HepG2 (cell line): ENCODE data around the gene NMU. TPM values are rescaled to one million over a fixed set of nuclear protein-coding genes. Genes with fewer than 3 reads are reported as not detected.

Experiments used
- ATAC-seq: fragments of 200-7000 bp; cut with Tn5 transposase; 3 replicates; pipeline ENCODE4 v1.9.1; 2020; ENCODE audit warnings: mild to moderate bottlenecking, moderate library complexity
- Bru-seq: library from RNA; stranded (reverse); fragments of 400-500 nt; gene quantifications from one replicate; lab custom pipeline; 2021; lab: Mats Ljungman, UMichigan
- BruChase-seq, 2 experiments: library from RNA; stranded (reverse); fragments of 400-500 nt; gene quantifications; one replicate each; lab custom pipeline; 2021; lab: Mats Ljungman, UMichigan
- BruUV-seq: library from RNA; stranded (reverse); fragments of 400-500 nt; replicated peaks from 2 replicates; lab custom pipeline; 2021; lab: Mats Ljungman, UMichigan
- CTCF ChIA-PET: fragments of 300-600 bp; formaldehyde crosslinking; extraction: SDS; loops from one replicate; lab custom pipeline; 2021; ENCODE audit warnings: low total read pairs, inconsistent platforms, low intra/inter-chr PET ratio; lab: Yijun Ruan, JAX
- POLR2A ChIA-PET: fragments of 350-600 bp; sonication (Branson Sonifier 250); formaldehyde crosslinking; loops from one replicate; lab custom pipeline; 2020; ENCODE audit warnings: antibody characterized with exemption, inconsistent platforms; lab: Yijun Ruan, JAX
- DNase-seq: peaks from one replicate; pipeline ENCODE4 v3.0.0-alpha.2; 2015; ENCODE audit warnings: low spot score
- FAIRE-seq: peaks from 3 replicates; lab custom pipeline; 2011; peaks lifted over from hg19 to GRCh38; lab: Jason Lieb, UNC
- H2AFZ ChIP-seq: one replicate; pipeline ENCODE4 v1.6.1; 2011; ENCODE audit warnings: low read length, inconsistent platforms
- H3K27ac ChIP-seq: fragments of 300-600 bp; 3 replicates; pipeline ENCODE4 v1.8.0; 2011; ENCODE audit warnings: mixed run types, mild to moderate bottlenecking, mixed read lengths, low read length, inconsistent platforms; ENCODE audit not compliant: insufficient read depth; ENCODE audit errors: extremely low read length
- H3K27me3 ChIP-seq, 2 experiments: fragments of 200-600 bp in 1 of 2; 2 replicates in 1 of 2; 3 replicates in 1 of 2; pipeline versions ENCODE4 v1.6.0 to v1.8.0; 2011; ENCODE audit warnings: low read length in 2 of 2, mild to moderate bottlenecking in 2 of 2, moderate library complexity in 2 of 2, inconsistent platforms in 1 of 2; ENCODE audit not compliant: insufficient read depth in 2 of 2, control insufficient read depth in 1 of 2
- H3K36me3 ChIP-seq, 2 experiments: fragments of 200-600 bp in 1 of 2; replicated peaks in 1 of 2; 2 replicates in 1 of 2; 3 replicates in 1 of 2; pipeline versions ENCODE4 v1.5.1 to v1.8.0; 2011; ENCODE audit warnings: low read length in 2 of 2, inconsistent platforms in 1 of 2; ENCODE audit not compliant: insufficient read depth in 2 of 2, control insufficient read depth in 1 of 2
- H3K4me1 ChIP-seq: 2 replicates; pipeline ENCODE4 v1.5.1; 2012; ENCODE audit warnings: low read length, inconsistent platforms; ENCODE audit not compliant: insufficient read depth
- H3K4me2 ChIP-seq: 2 replicates; pipeline ENCODE4 v1.6.0; 2011; ENCODE audit warnings: low read depth, low read length, inconsistent platforms
- H3K4me3 ChIP-seq, 3 experiments: fragments of 200-600 bp in 1 of 3; sonication (generic), shearing (Covaris generic) in 1 of 3; replicated peaks in 1 of 3; 2 replicates each; pipeline ENCODE4 v1.5.1; 2011 to 2016; ENCODE audit warnings: low read length in 3 of 3, inconsistent platforms in 2 of 3, low read depth in 2 of 3, mild to moderate bottlenecking in 2 of 3, control low read depth in 1 of 3, mixed read lengths in 1 of 3; ENCODE audit not compliant: insufficient read depth in 1 of 3
- H3K79me2 ChIP-seq: one replicate; pipeline ENCODE4 v1.6.1; 2011; ENCODE audit warnings: low read length, inconsistent platforms; ENCODE audit not compliant: insufficient read depth
- H3K9ac ChIP-seq: 2 replicates; pipeline ENCODE4 v1.6.0; 2011; ENCODE audit warnings: mild to moderate bottlenecking, low read depth, low read length, inconsistent platforms; ENCODE audit not compliant: insufficient read depth
- H3K9me3 ChIP-seq: 2 replicates; pipeline ENCODE4 v1.5.1; 2012; ENCODE audit warnings: mild to moderate bottlenecking, low read length
- H4K20me1 ChIP-seq: 2 replicates; pipeline ENCODE4 v1.6.0; 2011; ENCODE audit warnings: inconsistent platforms, mild to moderate bottlenecking, low read length, moderate library complexity; ENCODE audit not compliant: insufficient read depth
- MYC ChIP-seq: sonication (generic); formaldehyde crosslinking; IDR thresholded peaks from 2 replicates; pipeline ENCODE4 v1.9.0; 2021; ENCODE audit warnings: missing genetic modification reagents, borderline replicate concordance
- PCBP1 ChIP-seq: fragments of 200-400 bp; formaldehyde crosslinking; IDR thresholded peaks from 2 replicates; pipeline ENCODE4 v1.6.1; 2017; ENCODE audit warnings: mild to moderate bottlenecking, low read depth, low read length, borderline replicate concordance
- RFXAP ChIP-seq: sonication (generic); formaldehyde crosslinking; IDR thresholded peaks from 2 replicates; pipeline ENCODE4 v1.4.0; 2020; ENCODE audit warnings: missing genetic modification reagents, borderline replicate concordance
- ZNF263 ChIP-seq: sonication (generic); formaldehyde crosslinking; IDR thresholded peaks from 2 replicates; pipeline ENCODE4 v1.4.0; 2020; ENCODE audit warnings: missing genetic modification reagents
- ZNF460 ChIP-seq: sonication (generic); formaldehyde crosslinking; IDR thresholded peaks from 2 replicates; pipeline ENCODE4 v1.5.1; 2020; ENCODE audit warnings: missing genetic modification reagents, mild to moderate bottlenecking, borderline replicate concordance
- WGBS: methylation state at CpG from one replicate; pipeline ENCODE4 v1.1.6; 2017; ENCODE audit warnings: low lambda C conversion rate; 5-methylcytosine and 5-hydroxymethylcytosine counted together
- in situ Hi-C: cut with HindIII; loops from 2 replicates; pipeline ENCODE4 v1.10.0; 2017; ENCODE audit warnings: low pct_unique_long_range_greater_than_20kb; ENCODE audit not compliant: extremely low pct_ligation_motif_present
- intact Hi-C: fragments of 100-400 bp; cut with micrococcal nuclease; formaldehyde crosslinking; loops from one replicate; pipeline ENCODE4 v1.10.0; 2022; ENCODE audit not compliant: unreplicated experiment
- long read RNA-seq, 2 experiments: library from RNA in 1 of 2; library from polyadenylated mRNA in 1 of 2; stranded (forward) in 1 of 2; unstranded in 1 of 2; transcript quantifications; one replicate each; pipeline ENCODE4 v2.0.0, GENCODE V29; 2019 to 2022
- polyA minus RNA-seq, 3 experiments: library from RNA; depleted of rRNA, polyadenylated mRNA; stranded (reverse); fragments of >200 nt; gene quantifications; 2 replicates each; pipeline ENCODE4 v1.2.3, GENCODE V29; 2011; ENCODE audit warnings: low replicate concordance in 1 of 3
- polyA plus RNA-seq, 8 experiments: library from polyadenylated mRNA; depleted of rRNA in 3 of 8; stranded (reverse) in 7 of 8; unstranded in 1 of 8; fragments of >200 nt; fragmentation: Illumina TruSeq in 4 of 8; extraction: Trizol in 4 of 8; gene quantifications; 2 replicates each; pipeline versions ENCODE4 v1.2.1 to v1.2.3, GENCODE V29; 2011 to 2016; ENCODE audit warnings: low read depth in 4 of 8, missing spikeins in 1 of 8, mixed read lengths in 1 of 8; ENCODE audit not compliant: insufficient read depth in 1 of 8
- total RNA-seq, 5 experiments: library from RNA; depleted of rRNA; stranded (reverse); fragments of >200 nt; fragmentation: Illumina TruSeq; extraction: Trizol; gene quantifications; 2 replicates each; pipeline ENCODE4 v1.2.3, GENCODE V29; 2016; ENCODE audit warnings: low read depth in 1 of 5
- TF ChIP-seq, protein P1 (sequence below): sonication (generic); formaldehyde crosslinking; IDR thresholded peaks from 2 replicates; pipeline ENCODE4 v1.5.0; 2020; ENCODE audit warnings: mild to moderate bottlenecking, missing genetic modification reagents, moderate library complexity
- TF ChIP-seq, protein P2 (sequence below): IDR thresholded peaks from 2 replicates; pipeline ENCODE4 v1.6.1; 2018; ENCODE audit warnings: missing genetic modification reagents, mild to moderate bottlenecking, missing compliant biosample characterization
- TF ChIP-seq, protein P3 (sequence below): sonication (generic); formaldehyde crosslinking; IDR thresholded peaks from 2 replicates; pipeline ENCODE4 v1.4.0; 2020; ENCODE audit warnings: missing genetic modification reagents

The NMU gene
- total RNA-seq (2016; rRNA removed; fragmentation: Illumina TruSeq; extraction: Trizol) (not detected in 2 replicates), polyA plus RNA-seq (2011; rRNA removed) (not detected in 2 replicates), polyA minus RNA-seq (2011; rRNA and poly(A)+ RNA removed; ENCODE audit: low replicate concordance) (0.33 and 0.64 TPM in 2 replicates), Bru-seq, nascent RNA (percentile 5 among the genes with signal in this experiment), BruChase-seq, experiment 1, labeled RNA remaining after a 6-hour chase (percentile 5 among the genes with signal in this experiment), BruChase-seq, experiment 2, labeled RNA remaining after a 2-hour chase (percentile 8 among the genes with signal in this experiment)
- total RNA-seq (2016; cell fraction: cytosol; rRNA removed; fragmentation: Illumina TruSeq; extraction: Trizol; ENCODE audit: low read depth) = not detected in 2 replicates
- total RNA-seq (2016; cell fraction: insoluble cytoplasmic fraction; rRNA removed; fragmentation: Illumina TruSeq; extraction: Trizol) = not detected in 2 replicates
- not detected in 2 replicates for total RNA-seq (2016; cell fraction: membrane; rRNA removed; fragmentation: Illumina TruSeq; extraction: Trizol)
- total RNA-seq (2016; cell fraction: nucleus; rRNA removed; fragmentation: Illumina TruSeq; extraction: Trizol) = not detected in 2 replicates
- polyA plus RNA-seq (2011; cell fraction: cytosol; rRNA removed) = not detected in 2 replicates
- polyA plus RNA-seq (2011; cell fraction: nucleus; rRNA removed) = not detected in 2 replicates
- polyA plus RNA-seq (2012) = not detected in 2 replicates
- not detected in 2 replicates for polyA plus RNA-seq (2016; cell fraction: cytosol; fragmentation: Illumina TruSeq; extraction: Trizol; ENCODE audit: low read depth)
- polyA plus RNA-seq (2016; cell fraction: insoluble cytoplasmic fraction; fragmentation: Illumina TruSeq; extraction: Trizol; ENCODE audit: low read depth) = not detected in 2 replicates
- polyA plus RNA-seq (2016; cell fraction: membrane; fragmentation: Illumina TruSeq; extraction: Trizol; ENCODE audit: low read depth) = not detected in 2 replicates
- not detected in 2 replicates for polyA plus RNA-seq (2016; cell fraction: nucleus; fragmentation: Illumina TruSeq; extraction: Trizol; ENCODE audit: insufficient read depth, low read depth)
- polyA minus RNA-seq (2011; cell fraction: cytosol; rRNA and poly(A)+ RNA removed) = not detected in 2 replicates
- polyA minus RNA-seq (2011; cell fraction: nucleus; rRNA and poly(A)+ RNA removed) = not detected in 2 replicates
- long read RNA-seq, experiment 1 = 0 reads
- long read RNA-seq, experiment 2 = 0 reads

GRCh38 chr4:55635741-55636655 is at the start of gene NMU:
Gene NMU, minus strand, starts transcription at chr4:55636298. Its CDS starts 106 bp downstream, at chr4:55636192.
- intact Hi-C loops (no loop called here), in situ Hi-C loops (no loop called here)
- BruUV-seq = no TSS peak
- peak within 1 kb of the TSS; percentile 63 for H3K4me2 ChIP-seq
- peaks cover 7 to 43% of the 10 kb centered on the region in 2 experiments for H3K27me3 ChIP-seq
- CTCF ChIA-PET = no interaction called here
- ATAC-seq = peak; percentile 97
- H3K9ac ChIP-seq = no peak within 1 kb of the TSS
- H4K20me1 ChIP-seq = no peaks in the 10 kb centered on the region
- WGBS = 14% methylated on average over 39 of the region's 80 CpGs
- no peak for FAIRE-seq
- POLR2A ChIA-PET = no interaction called here
- no peak within 1 kb of the TSS for H2AFZ ChIP-seq
- peak within 1 kb of the TSS; percentile 6 to 57 (median 41); a peak in 4 of 6 replicates for H3K4me3 ChIP-seq
- no peaks in the 10 kb centered on the region for H3K79me2 ChIP-seq
- no peaks in the 10 kb centered on the region for H3K36me3 ChIP-seq
- H3K4me1 ChIP-seq = peaks cover 14% of the 10 kb centered on the region
- no peak within 1 kb of the TSS for H3K27ac ChIP-seq
- H3K9me3 ChIP-seq = no peaks in the 10 kb centered on the region
- peak; percentile 13 for DNase-seq
- peak; percentile 20; the same call in 1 of the 2 replicates for TF ChIP-seq ZNF263
- TF ChIP-seq, protein P1, sequence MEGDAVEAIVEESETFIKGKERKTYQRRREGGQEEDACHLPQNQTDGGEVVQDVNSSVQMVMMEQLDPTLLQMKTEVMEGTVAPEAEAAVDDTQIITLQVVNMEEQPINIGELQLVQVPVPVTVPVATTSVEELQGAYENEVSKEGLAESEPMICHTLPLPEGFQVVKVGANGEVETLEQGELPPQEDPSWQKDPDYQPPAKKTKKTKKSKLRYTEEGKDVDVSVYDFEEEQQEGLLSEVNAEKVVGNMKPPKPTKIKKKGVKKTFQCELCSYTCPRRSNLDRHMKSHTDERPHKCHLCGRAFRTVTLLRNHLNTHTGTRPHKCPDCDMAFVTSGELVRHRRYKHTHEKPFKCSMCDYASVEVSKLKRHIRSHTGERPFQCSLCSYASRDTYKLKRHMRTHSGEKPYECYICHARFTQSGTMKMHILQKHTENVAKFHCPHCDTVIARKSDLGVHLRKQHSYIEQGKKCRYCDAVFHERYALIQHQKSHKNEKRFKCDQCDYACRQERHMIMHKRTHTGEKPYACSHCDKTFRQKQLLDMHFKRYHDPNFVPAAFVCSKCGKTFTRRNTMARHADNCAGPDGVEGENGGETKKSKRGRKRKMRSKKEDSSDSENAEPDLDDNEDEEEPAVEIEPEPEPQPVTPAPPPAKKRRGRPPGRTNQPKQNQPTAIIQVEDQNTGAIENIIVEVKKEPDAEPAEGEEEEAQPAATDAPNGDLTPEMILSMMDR (CRISPR knock-in tag) = peak; percentile 58
- no peak for TF ChIP-seq PCBP1
- TF ChIP-seq, protein P2, sequence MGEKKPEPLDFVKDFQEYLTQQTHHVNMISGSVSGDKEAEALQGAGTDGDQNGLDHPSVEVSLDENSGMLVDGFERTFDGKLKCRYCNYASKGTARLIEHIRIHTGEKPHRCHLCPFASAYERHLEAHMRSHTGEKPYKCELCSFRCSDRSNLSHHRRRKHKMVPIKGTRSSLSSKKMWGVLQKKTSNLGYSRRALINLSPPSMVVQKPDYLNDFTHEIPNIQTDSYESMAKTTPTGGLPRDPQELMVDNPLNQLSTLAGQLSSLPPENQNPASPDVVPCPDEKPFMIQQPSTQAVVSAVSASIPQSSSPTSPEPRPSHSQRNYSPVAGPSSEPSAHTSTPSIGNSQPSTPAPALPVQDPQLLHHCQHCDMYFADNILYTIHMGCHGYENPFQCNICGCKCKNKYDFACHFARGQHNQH = no peak
- TF ChIP-seq ZNF460 (CRISPR knock-in tag) = no peak
- TF ChIP-seq MYC (CRISPR knock-in tag) = no peak
- no peak for TF ChIP-seq RFXAP (CRISPR knock-in tag)
- TF ChIP-seq, protein P3, sequence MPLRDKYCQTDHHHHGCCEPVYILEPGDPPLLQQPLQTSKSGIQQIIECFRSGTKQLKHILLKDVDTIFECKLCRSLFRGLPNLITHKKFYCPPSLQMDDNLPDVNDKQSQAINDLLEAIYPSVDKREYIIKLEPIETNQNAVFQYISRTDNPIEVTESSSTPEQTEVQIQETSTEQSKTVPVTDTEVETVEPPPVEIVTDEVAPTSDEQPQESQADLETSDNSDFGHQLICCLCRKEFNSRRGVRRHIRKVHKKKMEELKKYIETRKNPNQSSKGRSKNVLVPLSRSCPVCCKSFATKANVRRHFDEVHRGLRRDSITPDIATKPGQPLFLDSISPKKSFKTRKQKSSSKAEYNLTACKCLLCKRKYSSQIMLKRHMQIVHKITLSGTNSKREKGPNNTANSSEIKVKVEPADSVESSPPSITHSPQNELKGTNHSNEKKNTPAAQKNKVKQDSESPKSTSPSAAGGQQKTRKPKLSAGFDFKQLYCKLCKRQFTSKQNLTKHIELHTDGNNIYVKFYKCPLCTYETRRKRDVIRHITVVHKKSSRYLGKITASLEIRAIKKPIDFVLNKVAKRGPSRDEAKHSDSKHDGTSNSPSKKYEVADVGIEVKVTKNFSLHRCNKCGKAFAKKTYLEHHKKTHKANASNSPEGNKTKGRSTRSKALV (CRISPR knock-in tag) = peak; percentile 84
